ENCODE results near the gene CNIH2.

DNA sequence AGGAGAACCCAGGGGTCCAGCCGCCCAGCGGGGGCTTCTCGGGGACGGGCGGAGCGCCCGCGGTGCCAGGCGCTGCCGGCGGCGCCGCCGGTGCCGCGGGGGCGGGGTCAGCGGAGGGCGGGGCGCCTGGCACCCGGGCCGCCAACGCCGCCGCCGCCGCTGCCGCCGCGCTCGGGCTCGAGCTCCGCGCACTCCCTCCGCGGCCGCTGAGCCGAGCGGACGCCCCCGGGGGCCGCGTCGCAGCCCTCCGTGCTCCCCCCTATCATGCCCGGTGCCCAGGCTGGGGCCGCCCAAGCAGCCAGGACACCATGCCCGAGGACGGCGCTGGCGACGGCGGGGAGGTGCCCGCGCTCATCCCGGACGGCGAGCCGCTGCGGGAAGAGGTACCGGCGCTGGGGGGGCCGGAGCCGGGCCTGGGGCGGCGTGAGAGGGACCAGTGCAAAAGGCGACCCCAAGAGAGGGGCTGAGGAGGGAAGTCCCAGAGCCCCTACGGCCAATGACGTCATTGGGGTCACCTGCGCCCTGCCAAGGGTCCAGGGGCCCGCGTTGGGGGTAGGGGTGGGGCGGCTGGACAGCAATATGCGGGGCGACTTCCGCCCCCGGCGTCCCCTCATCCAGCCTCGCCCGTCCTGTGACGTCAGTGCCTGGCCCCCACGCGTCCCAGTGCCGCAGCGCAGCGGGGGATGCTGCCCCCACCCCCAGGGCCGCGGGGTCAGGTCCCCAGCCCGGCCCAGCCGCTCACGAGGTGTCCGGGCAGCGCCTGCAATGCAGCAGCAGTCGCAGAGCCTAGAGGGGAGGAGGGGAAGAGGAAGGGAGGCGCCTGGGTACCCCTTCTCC is 13.9 kb downstream of the CNIH2 start, which contains the start of gene TMEM151A:
- TF ChIP-seq POLR2A (IDR thresholded peaks at IDR 0.05; ENCODE audit: low read depth, low read length) (no peak), POLR2AphosphoS5 (IDR thresholded peaks at IDR 0.05; ENCODE audit: low read depth, low read length) (no peak), TAF1 (IDR thresholded peaks at IDR 0.05; ENCODE audit: borderline replicate concordance, low read depth, low read length) (no peak)
